SJCRH30 (cell line): ENCODE measurements around the gene SMCO2. TPM values are rescaled to one million over a fixed set of nuclear protein-coding genes. Genes with fewer than 3 reads are reported as not detected.

Source experiments
- DNase-seq, 2 experiments: peaks; one replicate each; pipeline ENCODE4 v3.0.0-alpha.2; 2015 to 2020
- H3K27ac ChIP-seq: fragments of 250-450 bp; sonication (Bioruptor Pico); 2 replicates; pipeline ENCODE4 v1.5.1; 2020; ENCODE audit warnings: mild to moderate bottlenecking, moderate library complexity
- H3K27me3 ChIP-seq: fragments of 250-450 bp; sonication (Bioruptor Pico); 2 replicates; pipeline ENCODE4 v1.5.1; 2020; ENCODE audit warnings: mild to moderate bottlenecking, moderate library complexity
- H3K36me3 ChIP-seq: fragments of 250-450 bp; sonication (Bioruptor Pico); 2 replicates; pipeline ENCODE4 v1.5.1; 2020; ENCODE audit warnings: mild to moderate bottlenecking, moderate library complexity
- H3K4me1 ChIP-seq: fragments of 250-450 bp; sonication (Bioruptor Pico); 2 replicates; pipeline ENCODE4 v1.5.1; 2020; ENCODE audit warnings: mild to moderate bottlenecking, moderate library complexity
- H3K4me3 ChIP-seq: fragments of 250-450 bp; sonication (Bioruptor Pico); 2 replicates; pipeline ENCODE4 v1.5.1; 2020; ENCODE audit warnings: mild to moderate bottlenecking, moderate library complexity
- H3K9me3 ChIP-seq: fragments of 250-450 bp; sonication (Bioruptor Pico); replicated peaks from 2 replicates; pipeline ENCODE4 v1.5.1; 2020; ENCODE audit warnings: mild to moderate bottlenecking, moderate library complexity
- total RNA-seq: library from RNA; depleted of rRNA; stranded (reverse); fragments of >200 nt; shearing (Covaris generic); gene quantifications from 2 replicates; pipeline ENCODE4 v1.2.3, GENCODE V29; 2014; rRNA removed

The SMCO2 gene
- not detected in 2 replicates for total RNA-seq

DNA sequence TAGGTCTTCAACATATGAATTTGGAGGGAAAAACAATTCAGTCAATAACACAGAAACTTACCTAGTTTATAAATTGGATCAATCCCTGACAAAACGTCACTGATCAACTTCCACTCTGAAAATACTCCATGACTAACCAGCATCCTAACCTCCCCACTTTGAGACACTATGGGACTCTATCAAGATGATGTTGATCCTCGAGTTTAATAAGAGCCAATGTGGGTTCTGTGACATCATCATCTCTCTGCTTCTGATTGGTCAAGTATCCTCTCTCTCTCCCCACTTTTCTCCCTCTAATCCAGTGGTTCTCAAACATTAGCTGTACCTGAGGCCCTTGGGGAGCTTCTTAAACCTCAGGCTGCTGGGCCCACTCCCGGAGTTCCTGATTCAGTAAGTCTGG, at the start of gene SMCO2:
Gene SMCO2 (plus strand): TSS at position 301 of the 400 bp plus-strand sequence. CDS start 23,896 bp downstream, outside the sequence.
- no peaks in the 10 kb centered on the region for H3K27me3 ChIP-seq
- H3K4me1 ChIP-seq: no peaks in the 10 kb centered on the region
- H3K4me3 ChIP-seq: no peak within 1 kb of the TSS
- H3K36me3 ChIP-seq: no peaks in the 10 kb centered on the region
- no peak within 1 kb of the TSS for H3K27ac ChIP-seq
- no peak for DNase-seq
- H3K9me3 ChIP-seq: no peaks in the 10 kb centered on the region

DNA sequence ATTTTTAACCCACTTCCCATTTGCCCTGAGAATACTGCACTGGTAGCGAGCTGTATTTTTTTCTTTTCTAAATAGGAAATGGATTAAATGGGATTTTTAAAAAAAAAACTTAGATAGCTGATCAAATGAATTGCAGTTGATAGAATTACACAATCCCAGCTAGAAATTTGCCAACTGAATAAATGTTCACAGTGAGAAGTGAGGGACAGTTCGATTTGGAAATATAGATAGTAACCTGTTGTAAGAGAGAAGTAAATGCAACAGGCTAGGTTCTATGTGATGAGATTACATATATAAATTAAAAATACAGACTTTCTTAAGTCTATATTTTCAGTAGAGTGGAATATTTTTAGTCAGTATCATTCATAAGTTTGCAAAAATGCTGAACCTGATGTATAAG, 48.1 kb upstream of the SMCO2 start:
- Histone ChIP-seq H3K4me3 (no peak overlapping the region), H3K36me3 (peaks cover 3% of the 10 kb centered on the region; the same call in 1 of the 2 replicates), H3K4me1 (no peaks in the 10 kb centered on the region), H3K9me3 (0 out of 2 replicates have a peak, but pooled peaks cover 4% of the 10 kb centered on the region), H3K27ac (no peak overlapping the region), H3K27me3 (no peaks in the 10 kb centered on the region)
- no peak for DNase-seq

DNA sequence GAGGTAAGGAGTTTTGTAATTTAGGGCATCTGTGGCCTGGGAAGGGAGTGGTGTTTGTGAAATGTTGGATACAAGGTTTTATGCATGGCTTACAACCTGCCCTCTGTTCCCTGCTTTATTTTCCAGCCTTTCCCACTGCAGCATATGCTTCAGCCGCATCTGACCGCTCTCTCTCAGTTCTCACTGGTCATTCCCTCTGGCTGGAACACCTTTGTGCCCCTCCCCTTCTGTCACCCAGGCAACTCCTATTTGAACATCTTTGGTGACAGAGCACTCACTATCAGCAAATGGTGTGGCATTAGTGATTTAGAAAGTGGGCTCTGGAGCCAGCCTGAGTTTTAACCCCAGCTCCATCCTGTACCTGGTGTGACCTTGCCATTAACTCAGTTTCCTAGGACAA, 47.5 kb upstream of the SMCO2 start:
- Histone ChIP-seq H3K9me3 (0 out of 2 replicates have a peak, but pooled peaks cover 4% of the 10 kb centered on the region), H3K27ac (no peak overlapping the region), H3K36me3 (peaks cover 3% of the 10 kb centered on the region; the same call in 1 of the 2 replicates), H3K27me3 (no peaks in the 10 kb centered on the region), H3K4me3 (no peak overlapping the region), H3K4me1 (no peaks in the 10 kb centered on the region)
- no peak for DNase-seq

- no peak overlapping the region for H3K4me3 ChIP-seq
- peaks cover 3% of the 10 kb centered on the region; the same call in 1 of the 2 replicates for H3K36me3 ChIP-seq
- H3K27ac ChIP-seq: no peak overlapping the region
- H3K9me3 ChIP-seq: 0 out of 2 replicates have a peak, but pooled peaks cover 4% of the 10 kb centered on the region
- H3K4me1 ChIP-seq: no peaks in the 10 kb centered on the region
- DNase-seq: no peak
- H3K27me3 ChIP-seq: no peaks in the 10 kb centered on the region
These were observed 45.6 kb upstream of the SMCO2 start for GRCh38 chr12:27400856-27401354.

DNA sequence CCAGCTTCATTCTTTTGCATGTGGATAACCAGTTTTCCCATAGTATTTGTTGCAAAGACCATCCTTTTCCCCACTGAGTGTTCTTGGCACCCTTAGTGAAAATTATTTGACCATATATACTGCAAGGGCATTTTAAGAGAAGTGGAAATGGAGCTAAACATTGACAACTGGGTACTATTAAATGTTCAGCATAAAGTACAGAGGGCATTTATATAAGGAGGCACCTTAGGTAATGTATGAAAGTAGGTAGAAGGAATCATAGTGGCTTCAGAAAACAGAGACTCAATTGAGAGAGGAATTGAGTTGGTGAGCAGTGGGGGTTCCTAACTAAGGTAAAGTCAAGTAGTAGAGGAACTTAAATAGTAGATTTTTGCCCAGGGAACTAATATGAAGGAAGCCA, 34.5 kb upstream of the SMCO2 start:
- Histone ChIP-seq H3K36me3 (no peaks in the 10 kb centered on the region), H3K27ac (no peak overlapping the region), H3K4me3 (no peak overlapping the region), H3K4me1 (no peaks in the 10 kb centered on the region), H3K9me3 (no peaks in the 10 kb centered on the region), H3K27me3 (no peaks in the 10 kb centered on the region)
- no peak for DNase-seq

DNA sequence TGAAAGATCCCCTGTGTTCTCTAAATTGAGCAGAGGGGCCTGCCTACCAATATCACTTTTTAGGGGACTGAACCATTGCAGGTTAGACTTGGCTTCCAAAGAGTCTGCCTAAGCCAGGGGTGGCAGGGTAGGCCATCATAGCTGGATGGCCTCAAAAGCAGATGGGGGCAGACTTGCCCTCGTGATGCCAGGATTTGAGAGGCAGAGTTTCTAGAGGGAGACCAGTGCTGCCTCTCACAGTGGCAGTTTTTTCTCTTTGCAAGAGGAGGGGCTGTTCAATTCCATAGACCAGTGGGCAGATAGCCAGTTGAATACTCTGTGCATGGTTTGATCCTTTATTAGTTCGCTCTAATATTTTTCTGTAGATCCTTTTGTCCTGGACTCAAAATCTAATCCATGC, 23.8 kb upstream of the SMCO2 start:
- DNase-seq: no peak
- H3K4me3 ChIP-seq: no peak overlapping the region

DNA sequence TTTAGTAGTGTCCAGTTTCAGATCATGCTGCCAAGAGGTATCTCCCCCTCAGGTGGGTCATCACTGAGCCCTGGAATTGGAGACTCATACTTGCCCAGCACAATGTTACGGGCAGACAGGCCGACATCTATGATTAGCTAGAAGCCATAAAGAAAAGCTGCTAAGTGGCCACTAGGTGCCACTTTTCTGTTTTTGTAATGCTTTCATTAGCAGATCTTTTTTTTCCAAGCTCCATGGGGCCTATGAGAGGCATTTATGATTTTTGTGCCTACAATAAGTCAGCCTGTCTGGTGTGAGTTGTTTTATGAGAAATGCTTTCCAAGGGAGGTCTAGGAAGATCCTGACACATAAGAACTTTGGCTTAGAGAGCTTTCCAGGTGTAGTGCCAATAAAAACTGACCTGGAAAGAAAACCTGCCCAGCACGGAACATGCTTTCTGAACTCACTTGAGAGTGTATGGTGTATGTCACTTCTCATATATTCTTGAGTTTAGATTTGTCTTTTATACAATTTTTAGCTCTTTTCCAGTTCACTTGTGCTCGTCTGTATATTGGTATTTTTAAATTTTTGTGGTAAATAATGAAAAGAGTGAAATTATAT, 21.8 kb upstream of the SMCO2 start:
- Histone ChIP-seq H3K4me1 (no peaks in the 10 kb centered on the region), H3K27ac (no peak overlapping the region), H3K4me3 (no peak overlapping the region), H3K9me3 (no peaks in the 10 kb centered on the region), H3K27me3 (no peaks in the 10 kb centered on the region), H3K36me3 (0 out of 2 replicates have a peak, but pooled peaks cover 7% of the 10 kb centered on the region)
- peak in 1 of 2 experiments; percentile 44 for DNase-seq

More for the DNA sequence above, 23.8 kb upstream of the SMCO2 start:
- no peaks in the 10 kb centered on the region for H3K27me3 ChIP-seq
- no peaks in the 10 kb centered on the region for H3K4me1 ChIP-seq
- H3K9me3 ChIP-seq: peaks cover 3% of the 10 kb centered on the region; the same call in 1 of the 2 replicates
- H3K27ac ChIP-seq: no peak overlapping the region
- H3K36me3 ChIP-seq: 0 out of 2 replicates have a peak, but pooled peaks cover 7% of the 10 kb centered on the region

- Histone ChIP-seq H3K4me1 (no peaks in the 10 kb centered on the region), H3K27ac (no peak overlapping the region), H3K4me3 (no peak overlapping the region), H3K27me3 (no peaks in the 10 kb centered on the region), H3K36me3 (0 out of 2 replicates have a peak, but pooled peaks cover 7% of the 10 kb centered on the region), H3K9me3 (no peaks in the 10 kb centered on the region)
- no peak for DNase-seq
These were observed 21.2 kb upstream of the SMCO2 start for GRCh38 chr12:27425306-27425705.

- H3K27me3 ChIP-seq: no peaks in the 10 kb centered on the region
- H3K4me1 ChIP-seq: no peaks in the 10 kb centered on the region
- peaks cover 6% of the 10 kb centered on the region; the same call in 1 of the 2 replicates for H3K9me3 ChIP-seq
- no peak overlapping the region for H3K27ac ChIP-seq
- DNase-seq: no peak
- no peak overlapping the region for H3K4me3 ChIP-seq
- H3K36me3 ChIP-seq: no peaks in the 10 kb centered on the region
These were observed 19.6 kb upstream of the SMCO2 start for GRCh38 chr12:27426743-27427487.

DNA sequence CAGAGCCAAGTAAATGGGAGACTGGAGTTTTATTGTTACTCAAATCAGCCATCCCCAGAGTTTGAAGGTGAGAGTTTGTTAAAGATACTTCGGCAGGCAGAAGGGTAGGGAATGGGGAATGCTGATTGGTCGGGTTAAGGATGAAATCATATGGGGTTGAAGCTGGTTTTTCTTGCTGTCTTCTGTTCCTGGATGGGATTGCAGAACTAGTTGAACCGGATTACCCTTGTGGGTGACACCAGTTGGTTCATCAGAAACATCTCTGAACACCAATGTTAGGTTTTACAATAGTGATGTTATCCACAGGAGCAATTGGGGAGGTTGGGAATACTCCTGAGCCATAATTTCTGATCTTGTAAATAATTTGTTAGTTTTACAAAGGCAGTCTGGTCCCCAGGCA, 18.7 kb upstream of the SMCO2 start:
- Histone ChIP-seq H3K9me3 (peaks cover 8% of the 10 kb centered on the region; the same call in 1 of the 2 replicates), H3K4me3 (no peak overlapping the region), H3K36me3 (no peaks in the 10 kb centered on the region), H3K27ac (no peak overlapping the region), H3K27me3 (no peaks in the 10 kb centered on the region), H3K4me1 (no peaks in the 10 kb centered on the region)
- DNase-seq: no peak

- no peak overlapping the region for H3K27ac ChIP-seq
- H3K27me3 ChIP-seq: no peaks in the 10 kb centered on the region
- H3K36me3 ChIP-seq: no peaks in the 10 kb centered on the region
- no peak overlapping the region for H3K4me3 ChIP-seq
- no peak for DNase-seq
- no peaks in the 10 kb centered on the region for H3K4me1 ChIP-seq
- H3K9me3 ChIP-seq: peaks cover 8% of the 10 kb centered on the region; the same call in 1 of the 2 replicates
These were observed 18.1 kb upstream of the SMCO2 start for GRCh38 chr12:27428466-27428865.

GRCh38 chr12:27429606-27430005, 16.9 kb upstream of the SMCO2 start:
- Histone ChIP-seq H3K36me3 (no peaks in the 10 kb centered on the region), H3K4me1 (no peaks in the 10 kb centered on the region), H3K9me3 (peaks cover 8% of the 10 kb centered on the region; the same call in 1 of the 2 replicates), H3K4me3 (no peak overlapping the region), H3K27me3 (no peaks in the 10 kb centered on the region), H3K27ac (no peak overlapping the region)
- no peak for DNase-seq

DNA sequence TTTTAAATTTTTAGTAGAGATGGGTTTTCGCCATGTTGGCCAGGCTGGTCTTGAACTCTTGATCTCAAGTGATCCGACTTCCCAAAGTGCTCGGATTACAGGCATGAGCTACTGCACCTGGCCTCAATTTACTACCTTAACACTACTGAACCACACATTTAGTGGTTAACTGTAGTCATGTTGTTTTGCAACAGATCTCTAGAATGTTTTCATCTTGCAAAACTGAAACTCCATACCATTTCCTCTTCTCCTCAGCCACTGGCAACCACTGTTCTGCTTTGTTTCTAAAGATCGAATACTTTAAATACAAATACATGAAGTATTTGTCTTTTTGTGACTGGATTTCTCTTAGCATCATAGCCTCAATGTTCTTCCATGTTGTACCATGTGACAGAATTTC, 15.4 kb upstream of the SMCO2 start:
- H3K27ac ChIP-seq: no peak overlapping the region
- H3K4me1 ChIP-seq: no peaks in the 10 kb centered on the region
- H3K36me3 ChIP-seq: no peaks in the 10 kb centered on the region
- H3K9me3 ChIP-seq: peaks cover 8% of the 10 kb centered on the region; the same call in 1 of the 2 replicates
- no peak for DNase-seq
- H3K27me3 ChIP-seq: no peaks in the 10 kb centered on the region
- no peak overlapping the region for H3K4me3 ChIP-seq

GRCh38 chr12:27434673-27435565, 11.6 kb upstream of the SMCO2 start:
- H3K9me3 ChIP-seq: peaks cover 8% of the 10 kb centered on the region; the same call in 1 of the 2 replicates
- no peaks in the 10 kb centered on the region for H3K4me1 ChIP-seq
- H3K36me3 ChIP-seq: no peaks in the 10 kb centered on the region
- peak; percentile 15 to 47 for DNase-seq
- H3K4me3 ChIP-seq: no peak overlapping the region
- H3K27ac ChIP-seq: no peak overlapping the region
- no peaks in the 10 kb centered on the region for H3K27me3 ChIP-seq
